ENCODE results near the gene KCNQ1. TPM values are rescaled to one million over a fixed set of nuclear protein-coding genes. Genes with fewer than 3 reads are reported as not detected.

Gene KCNQ1
- total RNA-seq, 3 donors from 2014 or later = 15.5 to 44.7 (median 37.4) TPM

GRCh38 chr11:2408671-2409070 lies 36.1 kb upstream of the KCNQ1 start:
- H3K4me1 ChIP-seq (ENCODE audit: low read depth) = no peaks in the 10 kb centered on the region
- intact Hi-C loops (cut with DNase I, micrococcal nuclease) = no loop called here

DNA sequence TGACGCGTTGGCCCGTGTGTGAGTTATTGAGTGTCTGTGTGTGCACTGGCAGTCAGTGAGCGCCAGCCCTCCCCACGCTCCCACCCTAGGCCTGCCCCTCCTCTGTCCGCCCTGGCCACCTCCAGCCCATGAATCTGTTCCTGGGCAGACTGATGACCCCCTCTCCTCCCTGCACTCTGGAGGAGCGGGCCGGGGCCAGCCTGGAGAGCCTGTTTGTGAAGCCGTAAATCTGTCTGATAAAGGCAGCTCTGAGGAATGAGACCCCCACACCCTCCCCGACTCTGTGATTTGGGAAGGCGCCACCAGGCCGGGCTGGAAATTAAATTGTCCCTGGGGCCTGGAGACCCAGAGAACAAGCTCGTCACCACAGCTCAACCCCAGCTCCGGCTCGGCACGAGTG lies 35.7 kb upstream of the KCNQ1 start:
- intact Hi-C loops (cut with DNase I, micrococcal nuclease) = no loop called here
- H3K9me3 ChIP-seq = no peaks in the 10 kb centered on the region
- TF ChIP-seq CTCF (IDR thresholded peaks at IDR 0.05) = no peak
- DNase-seq (no peak), ATAC-seq (no peak)
- H3K36me3 ChIP-seq (ENCODE audit: low read depth) = no peaks in the 10 kb centered on the region
- H3K4me1 ChIP-seq (ENCODE audit: low read depth) = no peaks in the 10 kb centered on the region
- H3K4me3 ChIP-seq = no peak overlapping the region

More at GRCh38 chr11:2408671-2409070, 36.1 kb upstream of the KCNQ1 start:
- no peak overlapping the region for H3K4me3 ChIP-seq
- H3K9me3 ChIP-seq = no peaks in the 10 kb centered on the region
- no peaks in the 10 kb centered on the region for H3K36me3 ChIP-seq (ENCODE audit: low read depth)
- ATAC-seq (no peak), DNase-seq (no peak)
- TF ChIP-seq CTCF (IDR thresholded peaks at IDR 0.05) = no peak

GRCh38 chr11:2409611-2410468 lies 35.0 kb upstream of the KCNQ1 start:
- Histone ChIP-seq H3K9me3 (no peaks in the 10 kb centered on the region), H3K4me1 (ENCODE audit: low read depth) (no peaks in the 10 kb centered on the region), H3K36me3 (ENCODE audit: low read depth) (no peaks in the 10 kb centered on the region), H3K4me3 (no peak overlapping the region)
- no peak for TF ChIP-seq CTCF (IDR thresholded peaks at IDR 0.05)
- ATAC-seq (no peak), DNase-seq (no peak)
- intact Hi-C loops (cut with DNase I, micrococcal nuclease) = no loop called here

- intact Hi-C loops (cut with DNase I, micrococcal nuclease) = no loop called here
- no peaks in the 10 kb centered on the region for H3K9me3 ChIP-seq
- ATAC-seq (no peak), DNase-seq (no peak)
- no peaks in the 10 kb centered on the region for H3K36me3 ChIP-seq (ENCODE audit: low read depth)
- H3K4me3 ChIP-seq = no peak overlapping the region
- no peak for TF ChIP-seq CTCF (IDR thresholded peaks at IDR 0.05)
- H3K4me1 ChIP-seq (ENCODE audit: low read depth) = no peaks in the 10 kb centered on the region
Observed at GRCh38 chr11:2410616-2411015, 34.2 kb upstream of the KCNQ1 start.

DNA sequence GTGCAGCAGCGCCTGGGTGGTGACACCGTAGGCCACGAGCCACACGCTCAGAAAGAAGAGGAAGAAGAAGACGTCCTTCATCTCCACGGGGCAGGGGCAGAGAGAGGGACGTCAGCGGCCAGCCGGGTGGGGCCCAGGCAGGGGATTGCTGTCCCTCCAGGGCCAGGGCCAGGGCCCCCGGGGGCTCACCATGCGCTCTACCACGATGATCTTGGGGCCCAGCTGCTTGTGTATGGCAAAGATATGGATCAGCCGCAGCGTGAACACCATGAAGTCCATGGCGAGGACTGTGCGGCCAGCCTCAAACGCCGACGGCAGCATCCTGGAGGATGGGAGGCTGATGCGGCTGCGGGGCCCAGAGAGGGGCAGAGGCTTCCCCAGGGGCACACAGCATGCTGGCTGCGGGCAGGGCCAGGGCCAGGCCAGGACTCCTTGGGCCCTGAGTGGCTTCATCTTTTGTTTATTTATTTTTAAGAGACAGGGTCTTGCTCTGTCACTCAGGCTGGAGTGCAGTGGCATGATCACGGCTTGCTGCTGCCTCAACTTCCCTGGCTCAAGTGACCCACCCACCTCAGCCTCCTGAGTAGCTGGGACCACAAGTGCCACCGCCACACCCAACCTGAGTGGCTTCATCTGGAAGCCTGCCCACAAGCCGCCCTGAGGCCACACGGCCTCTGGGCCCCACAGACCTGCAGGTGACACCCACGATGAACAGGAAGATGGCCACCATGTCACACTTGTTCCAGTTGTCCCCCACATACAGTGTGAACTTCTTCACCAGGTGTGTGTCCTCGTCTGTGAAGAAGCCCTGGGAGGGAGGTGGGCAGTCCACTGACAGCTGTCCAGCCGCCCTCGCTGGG lies 33.1 kb upstream of the KCNQ1 start:
- no peak for DNase-seq
- Histone ChIP-seq H3K4me3 (no peak overlapping the region), H3K36me3 (ENCODE audit: low read depth) (no peaks in the 10 kb centered on the region), H3K4me1 (ENCODE audit: low read depth) (no peaks in the 10 kb centered on the region), H3K9me3 (no peaks in the 10 kb centered on the region)
- intact Hi-C loops (cut with DNase I, micrococcal nuclease) = no loop called here
- ATAC-seq = no peak
- no peak for TF ChIP-seq CTCF (IDR thresholded peaks at IDR 0.05)
